Urinary bladder (tissue), 4 donors: ENCODE results near the gene ANOS1. TPM values are rescaled to one million over a fixed set of nuclear protein-coding genes. Genes with fewer than 3 reads are reported as not detected.

Source experiments
- DNase-seq: peaks from one replicate; pipeline ENCODE4 v3.0.0-alpha.2; 2015; ENCODE audit errors: extremely low spot score
- H3K27ac ChIP-seq: one replicate; pipeline ENCODE4 v1.5.1; 2013; ENCODE audit warnings: low read depth, mild to moderate bottlenecking, moderate library complexity
- H3K36me3 ChIP-seq: one replicate; pipeline ENCODE4 v1.6.1; 2013; ENCODE audit warnings: mild to moderate bottlenecking, moderate library complexity; ENCODE audit not compliant: insufficient read depth
- H3K4me1 ChIP-seq: one replicate; pipeline ENCODE4 v1.6.1; 2013; ENCODE audit warnings: mild to moderate bottlenecking, moderate library complexity; ENCODE audit not compliant: insufficient read depth
- H3K4me3 ChIP-seq: one replicate; pipeline ENCODE4 v1.5.1; 2013; ENCODE audit warnings: low read depth, low read length
- WGBS: extraction: QIAGEN DNeasy Blood & Tissue Kit; methylation state at CpG from one replicate; pipeline ENCODE4 v1.1.7; 2013; 5-methylcytosine and 5-hydroxymethylcytosine counted together
- polyA plus RNA-seq: library from polyadenylated mRNA; stranded (reverse); fragments of 200-250 nt; gene quantifications from one replicate; pipeline ENCODE4 v1.2.3, GENCODE V29; 2013
- total RNA-seq: library from RNA; depleted of rRNA; stranded (reverse); fragments of >200 nt; gene quantifications from one replicate; pipeline ENCODE4 v1.2.3, GENCODE V29; 2014
- donor health status: healthy with polysubstance abuse.
- donor health status: healthy.

Gene ANOS1
- total and polyA plus RNA-seq, 2 donors: 0.53 to 20.2 TPM

GRCh38 chrX:8635812-8636211 lies 96.1 kb downstream of the ANOS1 start:
- 89% methylated on average over 5 of the region's 5 CpGs for WGBS

GRCh38 chrX:8632924-8633323 lies 99.0 kb downstream of the ANOS1 start:
- H3K27ac ChIP-seq: no peak overlapping the region
- DNase-seq: no peak
- no peak overlapping the region for H3K4me3 ChIP-seq
- 34% methylated on average over 7 of the region's 7 CpGs for WGBS
- no peaks in the 10 kb centered on the region for H3K36me3 ChIP-seq
- H3K4me1 ChIP-seq: no peaks in the 10 kb centered on the region

More at GRCh38 chrX:8635812-8636211, 96.1 kb downstream of the ANOS1 start:
- Histone ChIP-seq H3K4me3 (no peak overlapping the region), H3K36me3 (no peaks in the 10 kb centered on the region), H3K27ac (no peak overlapping the region), H3K4me1 (no peaks in the 10 kb centered on the region)
- no peak for DNase-seq

- WGBS: 82% methylated on average over 7 of the region's 7 CpGs
- Histone ChIP-seq H3K4me1 (no peaks in the 10 kb centered on the region), H3K4me3 (no peak overlapping the region), H3K27ac (no peak overlapping the region), H3K36me3 (no peaks in the 10 kb centered on the region)
- no peak for DNase-seq
Observed at GRCh38 chrX:8629871-8630270, 102.1 kb downstream of the ANOS1 start.

- Histone ChIP-seq H3K4me3 (no peak overlapping the region), H3K36me3 (no peaks in the 10 kb centered on the region), H3K27ac (no peak overlapping the region), H3K4me1 (no peaks in the 10 kb centered on the region)
- DNase-seq: no peak
Observed at GRCh38 chrX:8627796-8628195, 104.1 kb downstream of the ANOS1 start.

GRCh38 chrX:8607326-8607725 lies 124.6 kb downstream of the ANOS1 start:
- no peak for DNase-seq
- no peak overlapping the region for H3K27ac ChIP-seq
- WGBS: 54% methylated on average over 2 of the region's 2 CpGs
- H3K4me3 ChIP-seq: no peak overlapping the region
- no peaks in the 10 kb centered on the region for H3K4me1 ChIP-seq
- H3K36me3 ChIP-seq: no peaks in the 10 kb centered on the region

GRCh38 chrX:8604131-8604530 lies 127.8 kb downstream of the ANOS1 start:
- no peaks in the 10 kb centered on the region for H3K36me3 ChIP-seq
- 87% methylated on average over 5 of the region's 5 CpGs for WGBS
- H3K4me3 ChIP-seq: no peak overlapping the region
- no peak for DNase-seq
- H3K27ac ChIP-seq: no peak overlapping the region
- H3K4me1 ChIP-seq: no peaks in the 10 kb centered on the region

- no peaks in the 10 kb centered on the region for H3K4me1 ChIP-seq
- no peak overlapping the region for H3K27ac ChIP-seq
- 79% methylated on average over 4 of the region's 4 CpGs for WGBS
- no peak overlapping the region for H3K4me3 ChIP-seq
- DNase-seq: no peak
- H3K36me3 ChIP-seq: no peaks in the 10 kb centered on the region
Observed at GRCh38 chrX:8591501-8591900, 140.4 kb downstream of the ANOS1 start.

- Histone ChIP-seq H3K36me3 (no peaks in the 10 kb centered on the region), H3K4me1 (no peaks in the 10 kb centered on the region), H3K4me3 (no peak overlapping the region), H3K27ac (no peak overlapping the region)
- DNase-seq: no peak
Observed at GRCh38 chrX:8586953-8587352, 145.0 kb downstream of the ANOS1 start.

- DNase-seq: no peak
Observed at GRCh38 chrX:8579602-8580001, 152.3 kb downstream of the ANOS1 start.

GRCh38 chrX:8576821-8577220 lies 155.1 kb downstream of the ANOS1 start:
- no peaks in the 10 kb centered on the region for H3K36me3 ChIP-seq
- no peak overlapping the region for H3K4me3 ChIP-seq
- DNase-seq: no peak
- H3K4me1 ChIP-seq: no peaks in the 10 kb centered on the region
- H3K27ac ChIP-seq: no peak overlapping the region
- 81% methylated on average over 3 of the region's 3 CpGs for WGBS

More at GRCh38 chrX:8579602-8580001, 152.3 kb downstream of the ANOS1 start:
- Histone ChIP-seq H3K4me3 (no peak overlapping the region), H3K4me1 (no peaks in the 10 kb centered on the region), H3K27ac (no peak overlapping the region), H3K36me3 (no peaks in the 10 kb centered on the region)
- 68% methylated on average over 5 of the region's 5 CpGs for WGBS

- no peak for DNase-seq
- H3K36me3 ChIP-seq: no peaks in the 10 kb centered on the region
- H3K27ac ChIP-seq: no peak overlapping the region
- 84% methylated on average over 8 of the region's 8 CpGs for WGBS
- H3K4me1 ChIP-seq: no peaks in the 10 kb centered on the region
- no peak overlapping the region for H3K4me3 ChIP-seq
Observed at GRCh38 chrX:8565729-8566128, 166.2 kb downstream of the ANOS1 start.

GRCh38 chrX:8548446-8548845 lies 183.5 kb downstream of the ANOS1 start:
- no peaks in the 10 kb centered on the region for H3K36me3 ChIP-seq
- H3K27ac ChIP-seq: no peak overlapping the region
- no peak for DNase-seq
- 91% methylated on average over 1 of the region's 1 CpG for WGBS
- H3K4me1 ChIP-seq: no peaks in the 10 kb centered on the region
- H3K4me3 ChIP-seq: no peak overlapping the region

GRCh38 chrX:8546715-8547114 lies 185.2 kb downstream of the ANOS1 start:
- Histone ChIP-seq H3K4me1 (no peaks in the 10 kb centered on the region), H3K4me3 (no peak overlapping the region), H3K36me3 (no peaks in the 10 kb centered on the region), H3K27ac (no peak overlapping the region)
- DNase-seq: no peak
- 62% methylated on average over 4 of the region's 4 CpGs for WGBS

GRCh38 chrX:8520791-8521190 lies 211.1 kb downstream of the ANOS1 start:
- no peak overlapping the region for H3K27ac ChIP-seq
- H3K36me3 ChIP-seq: no peaks in the 10 kb centered on the region
- no peak overlapping the region for H3K4me3 ChIP-seq
- DNase-seq: no peak
- no peaks in the 10 kb centered on the region for H3K4me1 ChIP-seq
- 61% methylated on average over 2 of the region's 2 CpGs for WGBS

- no peaks in the 10 kb centered on the region for H3K4me1 ChIP-seq
- DNase-seq: no peak
- 50% methylated on average over 3 of the region's 3 CpGs for WGBS
- H3K36me3 ChIP-seq: no peaks in the 10 kb centered on the region
- H3K27ac ChIP-seq: no peak overlapping the region
- H3K4me3 ChIP-seq: no peak overlapping the region
Observed at GRCh38 chrX:8520178-8520577, 211.8 kb downstream of the ANOS1 start.
